COLO668 (cell line): ENCODE results near the gene MAN1C1.

ENCODE experiments used
- DNase-seq: peaks from one replicate; lab custom pipeline; 2025; ENCODE audit not compliant: unreplicated experiment; lab: John Stamatoyannopoulos, UW

The MAN1C1 gene

GRCh38 chr1:25711555-25712298, 95.1 kb downstream of the MAN1C1 start:
- DNase-seq: no peak

- no peak for DNase-seq
Observed at GRCh38 chr1:25712299-25712970, 95.8 kb downstream of the MAN1C1 start.

GRCh38 chr1:25713961-25714360, 97.4 kb downstream of the MAN1C1 start:
- no peak for DNase-seq

GRCh38 chr1:25714372-25714931, 97.9 kb downstream of the MAN1C1 start:
- DNase-seq: no peak

DNA sequence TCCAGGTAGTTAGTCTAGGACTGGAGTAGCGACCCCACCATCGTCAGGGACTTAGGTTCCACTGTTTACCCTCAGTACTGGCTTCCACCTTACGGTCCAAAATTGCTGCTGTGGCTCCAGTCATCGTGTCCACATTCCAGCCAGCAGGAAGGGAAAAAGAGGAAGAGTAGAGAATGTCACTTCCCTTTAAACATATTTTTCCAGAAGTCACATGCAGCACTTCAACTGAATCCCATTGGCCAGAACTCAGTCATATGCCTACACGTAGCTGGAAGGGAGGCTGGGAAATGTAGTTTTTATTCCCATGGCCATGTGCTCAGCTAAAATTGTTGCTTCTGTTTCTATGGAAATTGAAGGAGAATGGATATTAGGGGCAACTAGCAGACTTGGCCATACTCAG, 99.3 kb downstream of the MAN1C1 start:
- no peak for DNase-seq

- DNase-seq: no peak
Observed at GRCh38 chr1:25716320-25716719, 99.7 kb downstream of the MAN1C1 start.

DNA sequence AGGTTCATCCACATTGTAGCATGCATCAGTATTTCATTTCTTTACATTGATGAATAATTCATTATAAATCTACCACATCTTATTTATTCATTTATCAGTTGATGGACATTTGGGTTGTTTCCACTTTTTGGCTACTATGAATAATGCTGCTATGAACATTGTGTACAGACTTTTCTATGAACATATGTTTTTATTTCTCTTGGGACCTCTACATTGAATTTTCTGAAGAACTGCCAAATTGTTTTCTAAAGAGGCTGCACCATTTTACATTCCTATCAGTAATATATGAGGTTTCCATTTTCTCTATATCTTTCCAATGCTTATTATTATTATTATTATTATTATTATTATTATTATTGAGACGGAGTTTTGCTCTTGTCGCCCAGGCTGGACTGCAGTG, 102.1 kb downstream of the MAN1C1 start:
- no peak for DNase-seq

- DNase-seq: no peak
Observed at GRCh38 chr1:25720624-25721023, 104.0 kb downstream of the MAN1C1 start.

DNA sequence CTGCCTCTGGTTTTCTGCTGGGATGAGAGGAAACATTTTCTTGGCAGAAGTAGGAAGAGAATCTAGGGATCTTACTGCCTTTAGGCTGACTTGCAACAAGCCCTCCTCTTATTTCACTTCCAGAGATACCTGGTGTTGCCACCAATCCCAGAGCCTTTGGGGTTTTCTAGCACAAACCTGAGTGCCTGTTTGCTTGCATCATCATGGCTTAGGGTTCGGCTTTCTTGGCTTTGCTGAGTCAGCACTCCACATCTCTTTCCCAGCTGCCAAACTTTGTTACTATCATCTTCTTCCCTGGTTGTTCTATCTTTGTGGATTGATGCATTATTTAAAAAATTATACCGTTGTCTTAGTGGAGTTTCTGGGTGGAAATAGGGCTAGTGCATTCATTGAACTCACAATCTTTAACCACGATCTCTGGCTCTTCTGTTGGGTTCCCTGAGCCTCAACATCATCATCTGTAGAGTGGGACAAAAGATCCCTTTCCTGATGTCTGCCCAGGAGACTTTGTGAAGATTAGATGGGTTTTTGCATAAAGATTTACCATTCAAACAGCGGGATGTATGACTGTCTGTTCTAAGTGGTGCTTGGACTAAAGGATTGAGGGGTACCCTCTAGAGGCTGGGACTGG, 106.8 kb downstream of the MAN1C1 start:
- no peak for DNase-seq

DNA sequence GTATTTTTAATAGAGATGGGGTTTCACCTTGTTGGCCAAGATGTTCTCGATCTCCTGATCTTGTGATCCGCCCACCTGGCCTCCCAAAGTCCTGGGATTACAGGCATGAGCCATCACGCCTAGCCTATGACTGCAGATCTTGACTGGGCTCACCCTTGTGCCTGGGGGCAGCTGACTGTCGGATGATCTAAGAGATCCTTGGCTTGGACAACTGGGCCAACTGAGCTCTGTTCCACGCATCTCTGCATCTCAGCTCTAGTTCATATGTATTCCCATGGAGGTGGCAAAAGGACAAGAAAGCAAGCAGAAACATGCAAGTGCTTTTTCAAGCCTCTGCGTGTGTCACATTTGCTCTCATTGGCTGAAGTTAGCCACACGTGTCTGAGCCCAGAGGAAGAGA, 107.6 kb downstream of the MAN1C1 start:
- DNase-seq: no peak

GRCh38 chr1:25724966-25725365, 108.4 kb downstream of the MAN1C1 start:
- DNase-seq: no peak

GRCh38 chr1:25725482-25725881, 108.9 kb downstream of the MAN1C1 start:
- DNase-seq: no peak

DNA sequence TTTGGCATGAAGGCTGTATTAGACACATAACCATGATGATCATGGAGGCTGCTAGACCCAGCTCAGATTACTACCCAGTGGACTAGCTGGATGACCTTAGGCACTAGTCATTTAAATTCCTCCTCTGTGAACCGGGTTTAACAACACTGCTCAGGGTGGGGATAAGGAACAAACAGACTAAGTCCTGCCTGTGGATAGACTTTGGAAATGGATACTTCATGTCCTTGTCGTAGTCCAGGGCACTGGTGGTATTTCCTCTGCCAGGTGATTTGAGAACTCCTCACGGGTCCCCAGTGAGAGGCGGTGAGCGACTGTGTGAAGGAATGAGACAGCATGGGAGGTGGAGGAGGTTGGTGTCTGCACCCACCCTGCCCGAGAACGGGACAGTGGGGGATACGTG, 110.5 kb downstream of the MAN1C1 start:
- DNase-seq: no peak

DNA sequence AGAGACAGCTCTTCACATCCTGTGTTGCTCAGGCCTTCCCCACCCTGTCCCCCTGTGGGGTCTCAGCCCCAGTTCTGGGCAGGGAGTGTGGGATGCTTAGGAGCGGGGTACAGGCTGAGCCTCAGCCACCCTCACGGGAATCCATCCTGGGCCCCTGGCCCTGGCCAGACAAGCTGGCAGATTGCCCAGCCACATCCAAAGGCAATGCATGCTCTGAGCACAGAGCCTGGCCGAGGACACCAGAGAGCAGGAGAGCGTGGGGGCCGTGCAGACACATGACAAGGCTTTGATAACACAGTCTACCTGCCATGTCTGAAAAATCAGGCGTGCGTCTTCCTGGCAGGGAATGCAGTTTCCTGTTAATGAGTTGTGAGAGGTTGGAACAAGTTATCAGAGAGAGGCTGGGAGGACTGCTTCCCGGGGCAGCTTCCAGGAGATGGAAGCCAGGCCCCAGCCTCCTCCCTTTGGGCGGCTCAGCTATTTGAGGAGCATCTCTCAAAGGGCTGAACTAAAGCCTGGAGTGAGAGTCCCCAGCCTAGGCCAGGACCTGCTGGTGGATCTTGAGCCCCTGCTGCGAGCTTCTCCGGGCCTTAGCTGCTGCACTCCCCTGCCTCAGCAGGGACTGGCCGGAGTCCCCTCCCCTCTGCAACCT, 111.2 kb downstream of the MAN1C1 start:
- DNase-seq: peak; percentile 93

DNA sequence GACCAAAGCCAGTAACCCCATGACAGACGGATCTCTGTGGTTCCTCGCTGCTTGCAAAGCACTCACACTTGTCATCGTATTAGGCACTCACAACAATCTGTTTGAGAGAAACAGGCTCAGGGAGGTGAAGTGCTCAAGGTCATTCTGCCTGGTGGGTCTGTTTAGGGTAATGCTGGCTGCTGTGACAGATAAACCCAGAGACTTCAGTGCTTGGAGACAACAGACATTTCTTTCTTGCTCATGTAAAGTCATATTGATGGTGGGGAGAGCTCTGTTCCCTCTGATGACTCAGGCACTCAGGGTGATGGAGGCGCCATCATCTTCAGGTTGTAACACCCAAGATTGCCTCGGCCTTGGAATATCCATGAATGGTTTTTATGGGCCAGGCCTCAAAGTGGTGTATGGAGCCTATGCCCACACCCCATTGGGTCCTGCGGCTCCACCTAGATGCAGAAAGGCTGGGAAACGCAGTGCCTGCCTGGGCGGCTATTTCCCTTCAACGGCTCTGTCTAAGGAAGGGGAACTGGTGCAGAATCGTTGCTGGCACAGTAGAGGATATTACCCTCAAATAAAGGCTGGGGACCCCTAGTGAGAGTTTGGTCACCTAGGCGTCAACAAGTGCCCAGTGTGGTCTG, 111.8 kb downstream of the MAN1C1 start:
- no peak for DNase-seq

DNA sequence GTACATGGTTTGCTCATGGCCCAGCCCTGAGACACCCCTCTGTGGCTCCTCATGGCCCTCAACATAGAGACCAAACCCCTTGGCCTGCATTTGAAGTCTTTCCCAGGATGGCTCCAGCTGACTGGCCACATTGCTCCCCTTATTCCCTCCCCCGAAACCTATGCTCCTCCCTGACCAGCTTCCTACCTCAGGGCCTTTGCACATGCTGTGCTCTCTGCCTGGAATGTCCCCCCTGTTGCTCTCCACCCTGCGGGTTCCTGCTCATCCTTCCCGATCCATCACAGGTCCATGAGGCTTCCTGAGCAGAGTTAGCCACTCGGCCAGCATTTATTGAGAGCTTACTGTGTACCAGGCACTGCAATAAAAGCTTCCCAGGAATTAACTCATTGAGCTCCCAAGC, 112.5 kb downstream of the MAN1C1 start:
- no peak for DNase-seq

- DNase-seq: peak; percentile 82
Observed at GRCh38 chr1:25729790-25730644, 113.4 kb downstream of the MAN1C1 start.

DNA sequence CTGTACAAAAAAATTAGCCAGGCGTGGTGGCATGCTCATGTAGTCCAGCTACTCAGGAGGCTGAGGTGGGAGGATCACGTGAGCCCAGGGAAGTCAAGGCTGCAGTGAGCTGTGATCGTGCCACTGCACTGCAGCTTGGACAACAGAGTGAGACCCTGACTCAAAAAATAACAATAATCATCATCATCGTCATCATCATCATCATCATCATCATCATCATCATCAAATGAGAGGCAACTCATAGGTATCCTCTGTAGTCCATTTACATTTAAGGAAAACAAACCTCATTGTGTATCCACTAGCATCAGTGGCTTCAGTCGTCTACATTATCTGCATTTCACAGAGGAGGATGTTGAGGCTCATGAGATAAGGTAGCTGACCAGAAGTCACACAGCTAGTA, 114.6 kb downstream of the MAN1C1 start:
- DNase-seq: no peak

DNA sequence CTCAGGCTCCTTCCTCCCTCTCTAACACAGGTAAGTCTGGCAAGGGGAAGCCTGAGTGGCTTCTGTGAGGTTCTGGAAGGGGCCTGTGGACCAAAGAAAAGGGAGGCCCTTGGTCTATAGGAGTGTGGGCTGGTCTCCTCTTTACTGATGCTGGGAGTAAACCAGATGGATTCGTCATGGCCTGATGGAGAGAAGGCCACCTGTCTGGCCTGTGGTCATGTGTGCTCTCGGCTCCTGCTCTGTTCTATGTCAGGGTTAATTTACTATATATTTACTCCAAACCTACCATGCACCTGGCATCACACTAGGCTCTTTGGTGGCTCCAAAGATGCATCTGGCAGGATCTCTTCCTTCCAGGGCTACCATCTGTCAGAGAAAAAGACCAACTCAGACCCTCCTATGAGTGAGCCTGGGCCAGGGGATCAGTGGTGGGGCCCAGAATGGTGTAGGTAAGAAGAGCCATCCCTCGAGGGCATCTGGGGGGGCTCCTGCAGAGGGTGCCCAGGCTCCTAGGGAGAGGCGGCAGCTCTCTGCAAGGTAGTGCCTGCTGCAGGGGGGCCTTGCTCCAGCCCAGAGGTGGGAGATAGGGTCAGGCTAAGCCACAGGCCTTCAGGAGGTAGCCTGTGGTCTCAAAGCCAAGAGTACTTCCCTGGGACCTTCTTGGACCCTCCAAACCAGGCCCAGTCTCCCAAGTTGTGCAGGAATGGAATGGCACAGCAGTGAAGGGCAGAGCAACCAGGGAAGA, 115.2 kb downstream of the MAN1C1 start:
- DNase-seq: peak; percentile 43
